D721Med (cell line): ENCODE data around the gene ONECUT3.
A peak's percentile ranks its signal among the peaks of the same experiment; 100 is the strongest.

Experiments
- DNase-seq: peaks from one replicate; pipeline ENCODE4 v3.0.0; 2011; ENCODE audit warnings: low spot score; ENCODE audit not compliant: insufficient read length
- FAIRE-seq: peaks from 2 replicates; lab custom pipeline; 2011; peaks lifted over from hg19 to GRCh38; lab: Jason Lieb, UNC
- CTCF ChIP-seq: IDR thresholded peaks from 2 replicates; pipeline ENCODE4 v1.5.1; 2012; ENCODE audit warnings: mild to moderate bottlenecking, control low read depth; ENCODE audit not compliant: insufficient read depth; ENCODE audit errors: missing control alignments

The ONECUT3 gene

GRCh38 chr19:1767464-1767933 is 14.2 kb downstream of the ONECUT3 start:
- DNase-seq (peak; percentile 95), FAIRE-seq (no peak)
- peak; percentile 79 for TF ChIP-seq CTCF

GRCh38 chr19:1768248-1768647 is 14.9 kb downstream of the ONECUT3 start:
- no peak for FAIRE-seq
- TF ChIP-seq CTCF = no peak
- DNase-seq = no peak

- no peak for DNase-seq
- FAIRE-seq = no peak
- TF ChIP-seq CTCF = no peak
These were observed 15.8 kb downstream of the ONECUT3 start for GRCh38 chr19:1768918-1769644.

GRCh38 chr19:1769645-1769985 is 16.3 kb downstream of the ONECUT3 start:
- FAIRE-seq = no peak

GRCh38 chr19:1770866-1771576 is 17.7 kb downstream of the ONECUT3 start:
- DNase-seq (no peak), FAIRE-seq (no peak)
- TF ChIP-seq CTCF = no peak

More at GRCh38 chr19:1769645-1769985, 16.3 kb downstream of the ONECUT3 start:
- no peak for DNase-seq
- no peak for TF ChIP-seq CTCF

- TF ChIP-seq CTCF = no peak
- FAIRE-seq (no peak), DNase-seq (no peak)
These were observed 19.9 kb downstream of the ONECUT3 start for GRCh38 chr19:1773184-1773583.
